Left lung (tissue), 10 donors: ENCODE results near the gene ZNF526. TPM values are rescaled to one million over a fixed set of nuclear protein-coding genes. Genes with fewer than 3 reads are reported as not detected.

Experiments
- ATAC-seq: fragments of 200-7000 bp; cut with Tn5 transposase; one replicate; pipeline ENCODE4 v1.9.1; 2020; ENCODE audit warnings: moderate library complexity
- DNase-seq, 4 donors: peaks; one replicate each; pipeline ENCODE4 v3.0.0-alpha.2; 2013 to 2020
- H3K27ac ChIP-seq, 2 donors: fragments of 200-600 bp; sonication (generic) in 1 of 2; one replicate each; pipeline versions ENCODE4 v1.5.0 to v1.8.0; 2020 to 2021
- H3K27me3 ChIP-seq, 2 donors: fragments of 200-600 bp; sonication (generic) in 1 of 2; one replicate each; pipeline versions ENCODE4 v1.5.0 to v1.8.0; 2020 to 2021
- H3K36me3 ChIP-seq, 2 donors: fragments of 200-600 bp; sonication (generic) in 1 of 2; one replicate each; pipeline versions ENCODE4 v1.5.0 to v1.8.0; 2020 to 2021
- H3K4me1 ChIP-seq, 2 donors: fragments of 200-600 bp; one replicate each; pipeline ENCODE4 v1.8.0; 2021
- H3K4me3 ChIP-seq, 2 donors: fragments of 200-600 bp; sonication (generic) in 1 of 2; one replicate each; pipeline versions ENCODE4 v1.5.0 to v1.8.0; 2020 to 2021; ENCODE audit warnings: mild to moderate bottlenecking in 1 of 2
- H3K9me3 ChIP-seq, 2 donors: fragments of 200-600 bp; sonication (generic) in 1 of 2; one replicate each; pipeline versions ENCODE4 v1.5.0 to v1.8.0; 2020 to 2021
- CTCF ChIP-seq, 2 donors: fragments of 200-600 bp; sonication (generic) in 1 of 2; IDR thresholded peaks; one replicate each; pipeline versions ENCODE4 v1.5.0 to v1.8.0; 2021; ENCODE audit warnings: antibody characterized with exemption in 2 of 2
- intact Hi-C, 2 donors: fragments of 100-400 bp; cut with DNase I; formaldehyde crosslinking; loops; one replicate each; pipeline versions ENCODE4 v1.11.2 to v1.14.2; 2022
- polyA plus RNA-seq, 6 donors: library from polyadenylated mRNA; unstranded; fragments of 120-200 nt; gene quantifications; one replicate each; pipeline ENCODE4 v1.2.1, GENCODE V29; 2013; ENCODE audit not compliant: insufficient read length in 6 of 6
- total RNA-seq, 2 donors: library from RNA; stranded (reverse); fragmentation: NEBNext Ultra II Directional; extraction: Animal tissue kit (Norgen Biotek cat#: 25700); gene quantifications; one replicate each; pipeline ENCODE4 v1.2.1, GENCODE V29; 2021
- donor health status: DM: no; HTN: yes; CAD: no.
- donor health status: DM: no; HTN: no; CAD: no.

Gene ZNF526
- total and polyA plus RNA-seq, 8 donors, result 8.1 to 12.7 (median 9.1) TPM

- Histone ChIP-seq H3K4me1 (peaks cover 27 to 50% of the 10 kb centered on the region in 2 donors), H3K9me3 (no peaks in the 10 kb centered on the region), H3K36me3 (peaks cover 0 to 20% of the 10 kb centered on the region in 2 donors), H3K4me3 (peak overlapping the region; percentile 52 to 83), H3K27ac (peak overlapping the region; percentile 91 to 93), H3K27me3 (no peaks in the 10 kb centered on the region)
- ATAC-seq (peak; percentile 60), DNase-seq (peak; percentile 94 to 97 (median 96))
- intact Hi-C loops, result no loop called here
- peak; percentile 41 to 43 for TF ChIP-seq CTCF (IDR thresholded peaks at IDR 0.05)
Measured at GRCh38 chr19:42244347-42245220, 24.5 kb downstream of the ZNF526 start.

- no peak for DNase-seq
- no peaks in the 10 kb centered on the region for H3K9me3 ChIP-seq
- no peaks in the 10 kb centered on the region for H3K27me3 ChIP-seq
- intact Hi-C loops, result no loop called here
- H3K36me3 ChIP-seq, result peaks cover 0 to 21% of the 10 kb centered on the region in 2 donors
- TF ChIP-seq CTCF (IDR thresholded peaks at IDR 0.05), result no peak
- H3K27ac ChIP-seq, result peak overlapping the region; percentile 91 to 93
- H3K4me1 ChIP-seq, result peaks cover 24 to 47% of the 10 kb centered on the region in 2 donors
- ATAC-seq, result no peak
- H3K4me3 ChIP-seq, result peak overlapping the region in 1 of 2 donors; percentile 83
Measured at GRCh38 chr19:42245231-42245630, 25.1 kb downstream of the ZNF526 start.

GRCh38 chr19:42246143-42246921 is 26.2 kb downstream of the ZNF526 start:
- ATAC-seq, result no peak
- intact Hi-C loops, result no loop called here

GRCh38 chr19:42246922-42247639 is 27.0 kb downstream of the ZNF526 start:
- Histone ChIP-seq H3K4me3 (no peak overlapping the region), H3K9me3 (no peaks in the 10 kb centered on the region), H3K36me3 (peaks cover 0 to 23% of the 10 kb centered on the region in 2 donors), H3K27me3 (no peaks in the 10 kb centered on the region), H3K27ac (peak overlapping the region; percentile 16 to 44), H3K4me1 (peaks cover 25 to 50% of the 10 kb centered on the region in 2 donors)
- no peak for TF ChIP-seq CTCF (IDR thresholded peaks at IDR 0.05)
- DNase-seq (no peak), ATAC-seq (no peak)
- intact Hi-C loops, result no loop called here

More at GRCh38 chr19:42246143-42246921, 26.2 kb downstream of the ZNF526 start:
- Histone ChIP-seq H3K27ac (peak overlapping the region; percentile 16 to 44), H3K27me3 (no peaks in the 10 kb centered on the region), H3K9me3 (no peaks in the 10 kb centered on the region), H3K36me3 (peaks cover 0 to 23% of the 10 kb centered on the region in 2 donors), H3K4me1 (peaks cover 21 to 47% of the 10 kb centered on the region in 2 donors), H3K4me3 (no peak overlapping the region)
- DNase-seq, result peak in 2 of 4 donors; percentile 57 to 67
- TF ChIP-seq CTCF (IDR thresholded peaks at IDR 0.05), result peak; percentile 37 to 41
